CMK (cell line): ENCODE data around the gene INPP4B.
"Not testable (repeated sequence)": the region's sequence is repeated elsewhere in the genome, so short reads cannot be mapped to it uniquely, and the experiment has no call there.

ENCODE experiments used
- DNase-seq: peaks from one replicate; pipeline ENCODE4 v3.0.0-alpha.2; 2010; ENCODE audit warnings: low read depth

The INPP4B gene

GRCh38 chr4:142083264-142083663 is 762.8 kb downstream of the INPP4B start:
- no peak for DNase-seq

DNA sequence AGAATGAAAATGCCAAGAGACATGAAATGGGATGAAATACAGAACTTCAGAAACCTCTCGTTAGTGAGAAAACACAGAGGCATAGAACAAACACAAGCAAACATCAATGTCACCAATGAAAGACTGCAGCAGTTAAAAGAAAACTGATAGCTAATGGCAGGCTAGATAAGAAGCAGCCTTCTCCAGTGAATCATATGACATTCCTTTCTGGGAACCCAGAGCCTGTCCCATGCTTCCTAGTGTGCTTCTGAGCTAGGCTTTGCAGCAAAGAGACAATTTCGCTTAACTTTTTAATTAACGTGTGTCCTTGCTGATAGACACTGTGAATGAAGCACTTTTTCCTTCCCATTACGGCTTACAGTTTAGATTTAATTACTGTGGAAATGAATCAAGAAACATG is 765.1 kb downstream of the INPP4B start:
- DNase-seq: no peak

GRCh38 chr4:142079959-142080358 is 766.1 kb downstream of the INPP4B start:
- no peak for DNase-seq

- no peak for DNase-seq
These were observed 769.1 kb downstream of the INPP4B start for GRCh38 chr4:142077048-142077447.

GRCh38 chr4:142068304-142068703 is 777.8 kb downstream of the INPP4B start:
- DNase-seq: not testable (repeated sequence)

GRCh38 chr4:142066562-142066961 is 779.5 kb downstream of the INPP4B start:
- not testable (repeated sequence) for DNase-seq

DNA sequence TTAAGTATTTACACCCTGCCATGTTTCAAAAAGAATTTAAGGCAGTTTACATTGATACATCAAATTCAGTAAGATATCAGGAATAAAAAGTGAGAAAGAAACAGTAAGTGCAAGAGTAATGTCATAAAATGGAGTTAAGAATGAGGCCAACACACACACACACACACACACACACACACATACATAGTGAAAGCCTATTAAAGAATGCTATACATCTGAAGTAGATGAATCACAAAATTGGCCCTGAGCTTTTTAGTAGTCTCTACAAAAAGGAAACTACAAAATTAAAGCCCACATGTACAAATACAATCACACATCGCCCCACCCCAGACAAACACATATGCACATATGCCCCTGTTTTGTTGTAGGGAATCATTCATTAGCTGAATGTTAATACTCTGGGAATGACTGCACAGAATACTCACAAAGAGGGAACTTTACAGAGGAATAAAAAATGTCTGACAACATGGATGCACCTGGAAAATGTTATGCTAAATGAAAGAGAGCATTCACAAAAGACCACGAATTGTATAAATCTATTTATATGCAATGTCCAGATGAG is 780.9 kb downstream of the INPP4B start:
- no peak for DNase-seq

DNA sequence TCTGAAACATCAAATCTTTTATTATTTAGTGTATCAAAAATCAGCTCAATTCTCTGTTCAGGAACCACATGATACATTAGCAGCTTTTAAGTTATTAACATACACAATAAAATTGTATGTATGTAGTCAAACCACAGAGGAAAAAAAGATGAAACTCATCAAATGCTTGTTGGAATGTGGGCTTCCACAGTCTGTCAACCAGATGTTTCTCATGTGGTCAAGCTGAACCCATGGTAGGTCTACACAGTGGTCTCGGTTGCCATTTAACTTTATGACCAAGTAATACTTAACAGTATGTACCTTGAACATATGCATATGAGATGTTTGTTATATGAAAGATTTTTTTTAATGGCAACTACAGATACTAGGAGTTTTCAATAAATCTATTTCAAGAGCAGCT is 781.9 kb downstream of the INPP4B start:
- no peak for DNase-seq

GRCh38 chr4:142045996-142046395 is 800.1 kb downstream of the INPP4B start:
- no peak for DNase-seq

DNA sequence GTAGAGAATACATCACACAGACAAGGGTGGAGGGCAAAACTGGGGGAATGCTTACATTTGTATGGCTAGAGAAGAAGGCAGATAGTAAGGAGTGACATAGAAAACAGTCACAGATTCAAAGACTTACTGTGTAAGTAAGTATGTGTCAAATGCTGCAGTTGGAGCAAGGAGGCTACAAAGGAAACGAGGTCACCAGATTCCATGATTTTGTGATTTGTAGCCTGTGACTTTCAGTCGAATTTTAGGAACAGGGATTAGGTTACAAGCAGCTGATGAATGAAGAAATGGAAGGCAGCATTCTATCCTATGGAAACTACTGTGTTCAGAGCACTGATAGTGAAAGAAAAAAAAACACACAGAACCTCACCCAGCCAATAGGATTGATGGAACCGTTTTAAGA is 801.8 kb downstream of the INPP4B start:
- no peak for DNase-seq

DNA sequence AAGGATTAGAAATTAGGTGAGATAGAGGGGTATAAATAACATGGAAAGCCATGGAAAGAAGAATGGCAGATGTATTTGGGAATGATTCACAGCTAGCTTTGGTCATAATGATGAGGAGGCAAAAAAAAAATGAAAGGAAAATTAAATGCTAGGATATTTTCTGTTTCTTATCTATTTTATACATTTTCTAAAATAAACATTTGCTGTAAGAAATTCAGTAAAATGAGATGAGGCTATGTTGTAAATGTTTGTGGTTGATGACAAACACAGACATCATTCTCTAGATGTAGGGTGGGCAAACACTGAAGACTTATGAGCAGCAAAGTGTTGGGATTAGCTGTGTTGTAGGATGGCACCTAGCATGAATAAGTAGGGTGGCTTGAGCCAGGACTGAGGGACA is 802.6 kb downstream of the INPP4B start:
- no peak for DNase-seq

DNA sequence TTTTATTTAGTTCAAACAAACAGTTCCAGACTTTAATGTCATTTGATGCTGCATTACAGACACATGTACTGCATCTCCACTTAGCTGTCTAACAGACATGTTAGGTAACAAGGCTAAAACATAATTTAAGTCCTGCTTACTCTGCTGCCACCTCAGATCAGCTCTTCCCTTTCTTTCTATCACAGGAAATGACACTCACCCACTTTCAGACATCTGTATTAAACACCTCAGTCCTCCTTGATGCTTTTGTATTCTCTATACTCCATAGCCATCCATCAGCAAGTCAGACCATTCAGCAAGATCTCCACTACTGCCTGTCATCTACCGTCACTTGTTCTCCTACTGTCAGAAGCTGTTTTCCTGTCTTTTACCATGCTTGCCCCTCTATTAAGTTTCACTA is 804.3 kb downstream of the INPP4B start:
- no peak for DNase-seq

DNA sequence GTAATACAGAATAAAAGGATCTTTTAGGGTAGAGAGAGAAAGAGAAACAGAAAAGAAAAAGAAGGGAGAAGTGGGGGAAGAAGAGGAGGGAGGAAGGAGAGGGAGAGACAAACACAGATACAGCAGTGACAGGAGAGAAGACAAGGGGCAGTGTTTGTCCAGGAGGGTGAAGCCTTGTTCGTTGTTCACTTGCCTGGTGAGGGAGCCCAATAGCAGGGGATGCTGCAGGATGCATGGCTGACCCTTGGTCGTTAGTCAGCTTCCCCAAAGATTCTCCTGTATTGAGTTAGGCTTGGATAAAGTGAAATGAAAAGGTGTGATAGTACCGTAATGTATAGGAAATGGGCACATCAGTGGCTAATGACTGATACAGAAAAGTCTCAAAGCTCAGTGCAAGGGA is 806.1 kb downstream of the INPP4B start:
- no peak for DNase-seq

DNA sequence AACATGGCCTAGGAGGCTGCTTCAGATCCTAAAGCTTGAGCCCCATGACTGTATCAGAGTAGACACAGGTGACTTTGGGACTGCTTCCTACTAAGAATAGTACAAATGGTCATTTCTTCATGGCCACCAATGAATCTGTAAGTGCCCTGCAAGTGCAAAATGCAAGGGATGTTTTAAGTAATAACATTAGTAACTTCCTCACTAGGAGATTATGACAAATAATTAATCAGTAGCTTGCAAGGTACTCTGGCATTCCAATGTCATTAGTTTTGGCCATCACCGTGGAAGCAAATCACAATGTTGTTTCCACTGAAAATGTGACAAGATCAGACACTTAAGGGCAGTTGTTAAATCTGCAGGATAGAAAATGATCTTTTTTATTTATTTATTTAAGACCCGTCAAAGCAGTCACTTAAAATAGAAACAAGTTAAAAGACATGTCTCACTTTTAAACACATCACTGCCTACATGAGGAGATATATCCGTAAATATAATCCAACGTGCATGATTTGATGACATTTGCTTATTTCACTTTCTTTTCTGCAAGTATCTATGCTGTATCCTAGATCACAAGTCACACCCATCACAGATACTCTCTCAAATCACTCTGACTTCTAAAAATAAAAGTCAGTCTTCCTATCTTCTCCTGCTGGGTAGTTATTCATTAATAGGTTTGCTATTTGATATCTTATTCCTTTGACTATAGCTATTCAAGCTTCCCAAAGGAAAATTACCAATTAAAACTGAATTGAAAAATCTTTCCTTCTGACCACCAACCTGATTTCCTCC is 809.1 kb downstream of the INPP4B start:
- DNase-seq: no peak

- DNase-seq: no peak
These were observed 810.5 kb downstream of the INPP4B start for GRCh38 chr4:142035566-142035965.

DNA sequence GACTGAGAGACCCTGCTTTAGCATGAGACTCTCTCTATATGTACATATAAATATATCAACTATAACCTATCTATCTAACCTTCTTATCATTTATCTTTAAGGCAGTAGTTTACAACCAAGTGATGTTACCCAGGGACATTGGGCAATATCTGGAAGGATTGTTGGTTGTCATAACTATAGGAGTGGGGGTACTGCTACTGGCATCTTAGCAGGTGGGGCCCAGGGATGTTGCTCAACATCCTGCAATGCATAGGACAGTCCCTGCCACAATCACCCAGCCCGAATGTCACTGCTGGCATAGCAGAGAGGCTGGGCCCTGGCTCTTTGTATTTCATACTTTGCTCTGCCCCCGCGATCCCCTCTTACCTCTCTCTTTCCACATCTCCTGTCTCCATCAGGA is 812.0 kb downstream of the INPP4B start:
- no peak for DNase-seq

GRCh38 chr4:142030010-142030409 is 816.1 kb downstream of the INPP4B start:
- DNase-seq: no peak

DNA sequence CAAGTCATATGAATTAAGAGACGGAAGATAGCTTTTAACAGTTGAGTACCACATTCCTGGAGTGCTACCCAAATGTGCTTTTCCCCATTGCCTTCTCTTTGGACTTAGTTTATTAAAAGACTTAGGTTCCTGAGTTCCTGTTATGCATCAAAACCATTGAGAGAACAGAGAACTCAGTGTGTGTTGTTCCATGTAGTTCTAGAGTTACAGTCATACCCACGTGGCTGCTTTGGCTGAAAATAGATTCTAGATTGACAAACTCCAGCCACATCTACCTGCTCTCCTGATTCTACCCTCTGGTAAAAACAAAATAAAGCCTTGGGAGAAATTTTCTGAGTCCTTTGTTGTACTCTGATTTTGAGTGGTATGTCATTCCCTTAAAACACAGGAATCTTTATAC is 824.3 kb downstream of the INPP4B start:
- DNase-seq: no peak

DNA sequence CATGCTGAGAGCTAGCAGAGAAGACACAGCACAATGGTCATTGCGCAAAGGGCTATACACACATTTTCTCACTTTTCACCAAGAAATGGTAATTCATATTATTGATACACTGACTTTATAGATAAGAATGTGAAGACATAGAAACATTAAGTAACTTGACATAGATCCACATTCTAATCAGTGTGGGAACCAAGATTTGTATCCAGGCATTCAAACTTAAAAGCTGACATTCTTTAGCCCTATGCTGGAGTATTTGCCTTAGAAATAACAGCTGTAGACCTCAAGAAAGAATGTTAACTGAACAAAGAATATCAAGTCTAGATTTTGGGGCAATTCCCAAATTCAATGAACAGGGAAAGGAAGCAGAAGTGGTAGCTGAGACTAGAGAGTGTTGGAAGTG is 824.9 kb downstream of the INPP4B start:
- DNase-seq: no peak

- no peak for DNase-seq
These were observed 830.1 kb downstream of the INPP4B start for GRCh38 chr4:142016031-142016430.

GRCh38 chr4:142009751-142010150 is 836.4 kb downstream of the INPP4B start:
- DNase-seq: no peak

- no peak for DNase-seq
These were observed 840.6 kb downstream of the INPP4B start for GRCh38 chr4:142005519-142005918.

DNA sequence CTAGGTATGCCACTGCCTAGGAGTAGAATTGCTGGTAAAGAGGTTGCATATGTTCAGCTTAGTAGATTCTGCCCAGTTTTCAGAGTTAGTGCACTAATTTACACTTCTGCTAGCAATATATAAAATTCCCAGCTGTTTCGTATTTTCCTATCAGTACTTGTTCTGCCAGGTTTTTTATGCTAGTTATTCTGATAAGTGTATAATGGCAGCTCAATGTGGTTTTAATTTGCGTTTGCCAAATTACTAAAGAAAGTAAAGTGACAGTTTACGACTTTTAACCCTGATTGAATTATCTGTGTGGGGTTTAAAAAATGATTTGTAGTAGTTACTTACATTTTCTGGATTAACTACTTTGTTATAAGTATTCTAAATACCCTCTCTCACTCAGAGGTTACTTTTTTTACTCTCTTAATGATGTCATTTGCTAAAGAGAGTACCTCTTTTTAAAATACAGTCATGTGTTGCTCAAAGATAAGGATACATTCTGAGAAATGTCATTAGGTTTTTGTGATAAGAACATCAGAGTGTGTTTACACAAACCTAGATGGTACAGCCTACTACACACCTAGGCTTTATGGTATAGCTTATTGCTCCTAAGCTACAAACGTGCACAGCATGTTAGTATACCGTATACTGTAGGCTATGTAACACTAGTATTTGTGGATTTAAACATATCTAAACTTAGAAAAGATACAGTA is 846.5 kb downstream of the INPP4B start:
- DNase-seq: peak; percentile 15
